IMR-90 (cell line): ENCODE results near the gene EPHA2.

Experiments used
- BHLHE40 ChIP-seq: fragments of 150-350 bp; IDR thresholded peaks from 2 replicates; pipeline ENCODE4 v1.6.1; 2016; ENCODE audit warnings: mild to moderate bottlenecking, low read depth, low read length
- CEBPB ChIP-seq: IDR thresholded peaks from 2 replicates; pipeline ENCODE4 v1.6.1; 2012; ENCODE audit warnings: low read depth, low read length, improper control_type of control experiment
- CTCF ChIP-seq: conservative IDR thresholded peaks from 2 replicates; pipeline ENCODE4 v1.5.1; 2012; ENCODE audit warnings: mild to moderate bottlenecking, low read depth, low read length, improper control_type of control experiment
- FOS ChIP-seq: fragments of 150-350 bp; IDR thresholded peaks from 2 replicates; pipeline ENCODE4 v1.6.1; 2016; ENCODE audit warnings: low read depth, low read length
- MAFK ChIP-seq: IDR thresholded peaks from 2 replicates; pipeline ENCODE4 v1.6.1; 2012; ENCODE audit warnings: low read depth, low read length, improper control_type of control experiment
- MAZ ChIP-seq: IDR thresholded peaks from 2 replicates; pipeline ENCODE4 v1.6.1; 2012; ENCODE audit warnings: low read depth, mild to moderate bottlenecking, low read length, improper control_type of control experiment, moderate library complexity, borderline replicate concordance
- MXI1 ChIP-seq: IDR thresholded peaks from 2 replicates; pipeline ENCODE4 v1.6.1; 2012; ENCODE audit warnings: low read depth, mild to moderate bottlenecking, low read length, moderate library complexity, borderline replicate concordance
- NFE2L2 ChIP-seq: fragments of 150-350 bp; IDR thresholded peaks from 2 replicates; pipeline ENCODE4 v1.6.1; 2016; ENCODE audit warnings: low read depth, mild to moderate bottlenecking, low read length
- POLR2A ChIP-seq: IDR thresholded peaks from 2 replicates; pipeline ENCODE4 v1.6.1; 2012; ENCODE audit warnings: mild to moderate bottlenecking, low read depth, low read length
- RAD21 ChIP-seq: IDR thresholded peaks from 2 replicates; pipeline ENCODE4 v1.6.1; 2012; ENCODE audit warnings: low read length, improper control_type of control experiment
- RCOR1 ChIP-seq: IDR thresholded peaks from 2 replicates; pipeline ENCODE4 v1.6.1; 2012; ENCODE audit warnings: mild to moderate bottlenecking, low read length, improper control_type of control experiment; ENCODE audit not compliant: insufficient replicate concordance
- RFX5 ChIP-seq: IDR thresholded peaks from 2 replicates; pipeline ENCODE4 v1.8.0; 2012; ENCODE audit warnings: low read depth, mild to moderate bottlenecking, low read length, moderate library complexity
- SMC3 ChIP-seq: fragments of 150-350 bp; IDR thresholded peaks from 2 replicates; pipeline ENCODE4 v1.6.1; 2016; ENCODE audit warnings: low read depth, mild to moderate bottlenecking, antibody characterized with exemption, low read length, moderate library complexity
- USF2 ChIP-seq: fragments of 150-350 bp; IDR thresholded peaks from 2 replicates; pipeline ENCODE4 v1.6.1; 2017; ENCODE audit warnings: mild to moderate bottlenecking, antibody characterized with exemption, low read length, low read depth

DNA sequence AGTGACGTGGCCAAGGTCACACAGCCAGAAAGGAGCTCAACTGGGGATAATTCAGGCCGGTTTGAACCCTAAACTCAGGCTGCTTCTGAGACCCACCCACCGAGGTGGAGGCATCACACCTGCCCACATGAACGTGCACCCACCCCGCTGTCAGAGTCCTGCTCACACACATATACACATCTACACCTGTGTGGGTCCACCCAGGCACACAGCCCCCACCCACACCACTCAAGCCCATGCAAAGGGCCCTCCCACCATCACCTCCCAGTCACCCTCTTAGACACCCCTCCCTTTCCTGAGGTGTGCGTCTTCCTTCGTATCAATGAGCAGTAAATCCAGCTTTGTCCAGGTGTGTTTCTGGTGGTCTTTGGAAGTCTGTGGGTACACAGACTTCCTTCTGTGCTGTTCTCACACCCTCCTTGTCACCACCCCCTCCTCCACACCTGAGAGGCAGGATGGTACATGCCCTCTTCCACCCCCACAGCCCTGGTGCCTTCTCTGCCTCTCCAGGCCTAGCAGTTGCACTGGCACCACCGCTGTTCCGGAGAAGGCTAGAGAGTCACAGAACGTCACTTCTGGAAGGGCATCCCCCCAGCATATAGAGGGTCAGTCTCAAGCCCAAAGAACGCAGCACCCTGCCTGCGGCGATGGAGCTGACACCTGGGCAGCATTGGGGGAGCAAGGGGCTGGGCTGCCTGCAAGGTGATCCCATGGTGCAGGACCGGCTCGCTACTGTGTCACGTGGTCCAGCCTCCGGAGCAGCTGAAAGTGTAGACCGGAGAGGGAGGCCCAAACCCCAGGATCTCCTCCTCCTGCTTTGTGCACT, 63.6 kb downstream of the EPHA2 start:
- TF ChIP-seq SMC3: no peak
- TF ChIP-seq RAD21: no peak
- no peak for TF ChIP-seq FOS
- no peak for TF ChIP-seq MAZ
- no peak for TF ChIP-seq RCOR1
- TF ChIP-seq CTCF: no peak
- TF ChIP-seq POLR2A: no peak
- no peak for TF ChIP-seq RFX5
- no peak for TF ChIP-seq MAFK
- no peak for TF ChIP-seq MXI1
- TF ChIP-seq NFE2L2: no peak
- no peak for TF ChIP-seq CEBPB
- no peak for TF ChIP-seq BHLHE40
- no peak for TF ChIP-seq USF2
